HG03469 (cell line): ENCODE data around the gene KRTAP9-6.
"Not testable (repeated sequence)": the region's sequence is repeated elsewhere in the genome, so short reads cannot be mapped to it uniquely, and the experiment has no call there.

ENCODE experiments used
- ATAC-seq: cut with Tn5 transposase; IDR thresholded peaks from one replicate; pipeline ENCODE4 v1.9.1; 2021; ENCODE audit warnings: mild to moderate bottlenecking, moderate library complexity, moderate number of reproducible peaks; ENCODE audit not compliant: unreplicated experiment

The KRTAP9-6 gene

GRCh38 chr17:41267711-41268110, 2.5 kb downstream of the KRTAP9-6 start:
- no peak for ATAC-seq

- not testable (repeated sequence) for ATAC-seq
Measured at GRCh38 chr17:41271323-41271722, 6.1 kb downstream of the KRTAP9-6 start.

- ATAC-seq = no peak
Measured at GRCh38 chr17:41271858-41272257, 6.7 kb downstream of the KRTAP9-6 start.

- ATAC-seq = not testable (repeated sequence)
Measured at GRCh38 chr17:41275648-41276190, 10.5 kb downstream of the KRTAP9-6 start, which contains the start of gene KRTAP9-7. KRTAP9-7 (plus strand) TSS chr17:41275698; CDS start chr17:41275698, 0 bp downstream.

GRCh38 chr17:41278176-41278955, 13.2 kb downstream of the KRTAP9-6 start:
- ATAC-seq = no peak

- ATAC-seq = no peak
Measured at GRCh38 chr17:41284043-41284442, 18.9 kb downstream of the KRTAP9-6 start.

GRCh38 chr17:41284546-41284945, 19.4 kb downstream of the KRTAP9-6 start:
- no peak for ATAC-seq

GRCh38 chr17:41287050-41287449, 21.9 kb downstream of the KRTAP9-6 start:
- ATAC-seq = no peak

GRCh38 chr17:41294016-41294415, 28.8 kb downstream of the KRTAP9-6 start:
- no peak for ATAC-seq

GRCh38 chr17:41296846-41297245, 31.7 kb downstream of the KRTAP9-6 start:
- ATAC-seq = no peak

GRCh38 chr17:41298458-41299135, 33.4 kb downstream of the KRTAP9-6 start:
- ATAC-seq = no peak

GRCh38 chr17:41301204-41301790, 36.1 kb downstream of the KRTAP9-6 start:
- ATAC-seq = no peak

GRCh38 chr17:41301916-41302901, 37.0 kb downstream of the KRTAP9-6 start, which contains the start of gene KRTAP29-1:
KRTAP29-1 (minus strand) TSS chr17:41302851; CDS start chr17:41302851, 0 bp downstream.
- ATAC-seq = no peak

- no peak for ATAC-seq
Measured at GRCh38 chr17:41302981-41303380, 37.8 kb downstream of the KRTAP9-6 start.

GRCh38 chr17:41304091-41304490, 38.9 kb downstream of the KRTAP9-6 start:
- no peak for ATAC-seq

- ATAC-seq = no peak
Measured at GRCh38 chr17:41307647-41308046, 42.5 kb downstream of the KRTAP9-6 start.

- ATAC-seq = no peak
Measured at GRCh38 chr17:41308251-41308917, 43.2 kb downstream of the KRTAP9-6 start.

- ATAC-seq = no peak
Measured at GRCh38 chr17:41308918-41309359, 43.8 kb downstream of the KRTAP9-6 start, which contains the start of gene KRTAP16-1. KRTAP16-1 (minus strand) TSS chr17:41309309; CDS start chr17:41309253, 56 bp downstream.

- ATAC-seq = no peak
Measured at GRCh38 chr17:41311111-41311510, 45.9 kb downstream of the KRTAP9-6 start.
